C4-2B (cell line): ENCODE measurements around the gene HIRIP3.

Experiments
- H3K27ac ChIP-seq: fragments of 450-650 bp; 2 replicates; pipeline ENCODE4 v1.5.1; 2017
- CTCF ChIP-seq: fragments of 450-650 bp; conservative IDR thresholded peaks from 2 replicates; pipeline ENCODE4 v1.5.1; 2017; ENCODE audit warnings: mild to moderate bottlenecking
- ZFX ChIP-seq: fragments of 450-650 bp; IDR thresholded peaks from 2 replicates; pipeline ENCODE4 v1.6.1; 2017

Gene HIRIP3

GRCh38 chr16:29950806-29951461 is 44.5 kb downstream of the HIRIP3 start:
- TF ChIP-seq CTCF: no peak
- no peak for TF ChIP-seq ZFX
- H3K27ac ChIP-seq: no peak overlapping the region

- H3K27ac ChIP-seq: no peak overlapping the region
- TF ChIP-seq ZFX: no peak
- TF ChIP-seq CTCF: no peak
Measured at GRCh38 chr16:29947897-29948296, 47.5 kb downstream of the HIRIP3 start.

- TF ChIP-seq CTCF (no peak; the same call in 1 of the 2 replicates), ZFX (no peak)
- peak overlapping the region; percentile 78 for H3K27ac ChIP-seq
Measured at GRCh38 chr16:29943846-29944799, 51.3 kb downstream of the HIRIP3 start.
